AG04449 (cell line): ENCODE data around the gene PALLD.

Source experiments
- CTCF ChIA-PET: fragments of 350-600 bp; formaldehyde crosslinking; extraction: SDS; loops from one replicate; lab custom pipeline; 2021; ENCODE audit warnings: antibody characterized with exemption; lab: Yijun Ruan, JAX
- POLR2A ChIA-PET: fragments of 400-600, 350-600 bp; formaldehyde crosslinking; extraction: SDS; loops from one replicate; lab custom pipeline; 2020; ENCODE audit warnings: antibody characterized with exemption, inconsistent platforms; lab: Yijun Ruan, JAX
- DNase-seq: peaks from one replicate; pipeline ENCODE4 v3.0.0-alpha.2; 2010; ENCODE audit warnings: low read depth, low spot score
- H3K4me3 ChIP-seq: 2 replicates; pipeline ENCODE4 v1.5.1; 2011; ENCODE audit warnings: low read depth, mild to moderate bottlenecking, control low read depth, low read length
- TF ChIP-seq, protein P1 (sequence below): IDR thresholded peaks from one replicate; pipeline ENCODE4 v1.5.1; 2011; ENCODE audit warnings: mild to moderate bottlenecking, moderate library complexity, low read length, control low read depth, inconsistent platforms; ENCODE audit not compliant: insufficient read depth; ENCODE audit errors: missing control alignments

The PALLD gene

GRCh38 chr4:168540503-168541265 lies 43.8 kb downstream of the PALLD start:
- CTCF ChIA-PET: interaction anchor here (1.4 kb wide), 1 partner anchor 10 kb away, joined by 4 read pairs; no protein-coding TSS in a partner anchor
- DNase-seq: no peak
- TF ChIP-seq, protein P1, sequence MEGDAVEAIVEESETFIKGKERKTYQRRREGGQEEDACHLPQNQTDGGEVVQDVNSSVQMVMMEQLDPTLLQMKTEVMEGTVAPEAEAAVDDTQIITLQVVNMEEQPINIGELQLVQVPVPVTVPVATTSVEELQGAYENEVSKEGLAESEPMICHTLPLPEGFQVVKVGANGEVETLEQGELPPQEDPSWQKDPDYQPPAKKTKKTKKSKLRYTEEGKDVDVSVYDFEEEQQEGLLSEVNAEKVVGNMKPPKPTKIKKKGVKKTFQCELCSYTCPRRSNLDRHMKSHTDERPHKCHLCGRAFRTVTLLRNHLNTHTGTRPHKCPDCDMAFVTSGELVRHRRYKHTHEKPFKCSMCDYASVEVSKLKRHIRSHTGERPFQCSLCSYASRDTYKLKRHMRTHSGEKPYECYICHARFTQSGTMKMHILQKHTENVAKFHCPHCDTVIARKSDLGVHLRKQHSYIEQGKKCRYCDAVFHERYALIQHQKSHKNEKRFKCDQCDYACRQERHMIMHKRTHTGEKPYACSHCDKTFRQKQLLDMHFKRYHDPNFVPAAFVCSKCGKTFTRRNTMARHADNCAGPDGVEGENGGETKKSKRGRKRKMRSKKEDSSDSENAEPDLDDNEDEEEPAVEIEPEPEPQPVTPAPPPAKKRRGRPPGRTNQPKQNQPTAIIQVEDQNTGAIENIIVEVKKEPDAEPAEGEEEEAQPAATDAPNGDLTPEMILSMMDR: no peak
- peak overlapping the region; percentile 30 for H3K4me3 ChIP-seq
- POLR2A ChIA-PET: interaction anchor here (1.0 kb wide), 1 partner anchor 13 kb away, joined by 4 read pairs; no protein-coding TSS in a partner anchor

- TF ChIP-seq, protein P1: no peak
- POLR2A ChIA-PET: no interaction called here
Measured at GRCh38 chr4:168541266-168541953, 44.6 kb downstream of the PALLD start.

GRCh38 chr4:168549143-168549542 lies 52.3 kb downstream of the PALLD start:
- DNase-seq: no peak
- TF ChIP-seq, protein P1: no peak
- CTCF ChIA-PET: no interaction called here
- H3K4me3 ChIP-seq: no peak overlapping the region
- POLR2A ChIA-PET: no interaction called here

More at GRCh38 chr4:168541266-168541953, 44.6 kb downstream of the PALLD start:
- CTCF ChIA-PET: no interaction called here
- no peak overlapping the region for H3K4me3 ChIP-seq
- DNase-seq: peak; percentile 29

- TF ChIP-seq, protein P1: no peak
- POLR2A ChIA-PET: interaction anchor here (0.6 kb wide), 1 partner anchor 36 kb away, joined by 3 read pairs; no protein-coding TSS in a partner anchor
- DNase-seq: no peak
- CTCF ChIA-PET: interaction anchor here (0.7 to 1.2 kb wide), 4 partner anchors 36 to 762 kb away, joined by 3 read pairs; partner anchors contain the start of gene PALLD
- no peak overlapping the region for H3K4me3 ChIP-seq
Measured at GRCh38 chr4:168550064-168550766, 53.4 kb downstream of the PALLD start.

DNA sequence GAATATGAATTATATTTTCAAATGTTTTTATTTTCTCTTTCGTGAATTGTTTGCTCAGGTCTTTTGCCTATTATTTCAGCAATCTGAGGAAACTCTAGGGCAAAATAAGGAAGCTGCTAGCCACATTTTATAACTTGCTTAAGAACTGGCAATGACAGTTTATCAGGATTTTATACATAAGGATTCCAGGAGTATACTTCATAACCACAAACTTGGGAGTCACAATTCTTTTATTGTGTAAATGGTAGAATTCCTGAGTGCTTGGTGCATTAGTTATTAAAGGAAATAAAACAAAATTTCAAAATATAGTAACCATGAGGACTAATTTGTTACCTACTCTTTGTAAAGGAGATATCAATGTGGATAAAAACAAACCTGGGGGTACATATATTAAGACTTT lies 54.4 kb downstream of the PALLD start:
- DNase-seq: no peak
- ChIA-PET CTCF (interaction anchor here (0.9 to 1.1 kb wide), 2 partner anchors 13 to 332 kb away, joined by 3 read pairs; no protein-coding TSS in a partner anchor), POLR2A (no interaction called here)
- H3K4me3 ChIP-seq: no peak overlapping the region
- TF ChIP-seq, protein P1: no peak
